HG03354 (cell line): ENCODE results near the gene FOXK1.

Experiments used
- ATAC-seq: cut with Tn5 transposase; IDR thresholded peaks from one replicate; pipeline ENCODE4 v1.9.1; 2021; ENCODE audit warnings: mild to moderate bottlenecking; ENCODE audit not compliant: unreplicated experiment, poor library complexity, severe bottlenecking

FOXK1 gene

GRCh38 chr7:4737300-4737699, 55.2 kb downstream of the FOXK1 start:
- ATAC-seq = no peak

DNA sequence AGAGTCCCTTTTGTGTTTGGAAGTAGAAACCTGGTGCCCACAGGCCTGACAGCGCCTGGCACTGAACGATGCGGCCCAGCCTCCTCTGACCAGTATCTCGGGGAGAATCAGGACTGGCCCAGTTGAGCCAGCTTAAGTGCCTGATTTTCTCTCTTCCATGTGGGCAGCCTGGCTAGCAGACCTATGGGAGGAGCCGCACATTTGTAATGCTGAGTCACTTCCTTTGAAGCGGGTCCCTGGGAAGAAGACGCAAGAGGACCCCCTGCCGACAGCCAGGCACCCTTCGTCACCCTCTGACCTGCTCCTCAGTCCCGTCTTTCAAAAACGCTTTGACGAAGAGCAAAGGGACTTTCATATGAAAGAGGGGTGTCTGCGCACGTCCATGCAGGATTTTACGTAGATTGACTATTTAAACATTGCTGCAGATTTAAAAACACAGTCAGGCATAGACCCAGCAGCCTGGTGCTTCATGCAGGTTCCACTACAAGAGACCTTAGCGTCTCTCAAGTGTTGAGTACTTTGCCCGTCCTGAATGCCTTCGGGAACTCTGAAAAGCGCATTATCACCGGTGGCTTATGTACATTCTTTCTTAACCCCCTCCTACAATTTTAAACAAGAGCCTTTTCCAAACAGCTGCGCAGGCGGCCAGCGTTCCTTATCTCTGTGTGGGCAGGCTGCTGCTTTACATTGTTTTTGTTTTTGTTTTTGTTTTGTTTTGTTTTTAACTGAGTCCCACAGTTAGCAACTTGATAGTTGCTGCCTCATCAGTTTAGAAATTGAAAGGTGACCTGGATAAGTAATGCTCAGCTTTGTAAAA, 56.8 kb downstream of the FOXK1 start:
- no peak for ATAC-seq

DNA sequence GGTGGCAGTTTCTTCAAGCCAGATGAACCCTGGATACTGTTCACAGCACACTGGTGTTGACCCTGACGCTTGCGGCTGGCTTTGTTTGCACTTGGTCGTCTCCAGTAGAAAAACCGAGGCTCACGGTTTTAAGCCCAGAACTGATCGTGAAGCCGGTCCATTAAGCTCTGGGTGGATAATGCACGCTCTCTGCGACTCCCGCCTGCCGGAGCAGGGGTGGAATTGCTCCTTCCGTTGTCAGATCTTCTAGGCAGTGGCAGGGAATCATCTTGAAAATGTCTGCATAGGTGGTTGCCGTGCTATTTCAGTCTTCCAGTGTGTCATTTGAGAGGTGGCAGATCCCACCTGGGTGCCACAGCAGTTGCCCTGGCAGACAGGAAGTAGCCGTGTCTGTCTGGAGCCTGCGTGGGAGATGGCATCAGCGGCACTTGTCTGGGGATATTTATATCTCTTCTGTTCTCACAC, 57.5 kb downstream of the FOXK1 start:
- no peak for ATAC-seq

DNA sequence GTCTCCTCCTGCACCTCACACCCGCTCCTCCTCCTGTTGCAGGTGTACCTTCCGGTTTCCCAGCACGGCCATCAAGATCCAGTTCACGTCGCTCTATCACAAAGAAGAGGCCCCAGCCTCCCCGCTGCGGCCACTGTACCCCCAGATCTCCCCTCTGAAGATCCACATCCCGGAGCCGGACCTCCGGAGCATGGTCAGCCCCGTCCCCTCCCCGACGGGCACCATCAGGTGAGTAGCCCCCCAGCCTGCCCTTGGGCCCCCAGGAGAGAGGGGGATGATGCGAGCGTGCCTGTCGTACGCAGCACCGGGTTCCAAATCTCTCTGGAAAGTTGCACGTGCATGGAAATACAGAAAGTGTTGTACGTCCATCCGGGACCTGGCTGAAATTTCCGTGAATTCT, 58.7 kb downstream of the FOXK1 start:
- no peak for ATAC-seq

DNA sequence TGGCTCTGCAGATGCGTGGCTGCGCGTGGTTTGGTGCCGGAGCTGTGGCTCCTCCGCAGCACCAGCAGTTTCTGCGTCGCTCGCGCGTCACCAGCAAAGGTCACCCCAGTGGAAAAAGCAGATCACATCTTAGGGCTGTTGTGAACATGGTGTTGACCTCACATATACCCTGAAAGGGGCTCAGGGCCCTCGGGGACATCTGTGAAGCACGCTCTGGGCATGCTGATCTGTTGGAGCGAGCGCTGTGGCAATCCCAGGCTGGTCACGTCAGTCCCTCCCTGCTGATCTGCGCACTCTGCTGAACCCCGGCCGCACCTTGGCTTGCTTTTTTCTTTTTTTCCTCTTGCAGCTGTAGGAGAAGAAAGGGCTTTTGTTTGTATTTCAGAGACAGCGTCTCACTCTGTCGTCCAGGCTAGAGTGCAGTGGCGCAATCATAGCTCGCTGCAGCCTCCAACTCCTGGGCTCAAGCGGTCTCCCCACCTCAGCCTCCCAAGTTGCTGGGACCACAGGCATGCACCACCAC, 60.0 kb downstream of the FOXK1 start:
- no peak for ATAC-seq

DNA sequence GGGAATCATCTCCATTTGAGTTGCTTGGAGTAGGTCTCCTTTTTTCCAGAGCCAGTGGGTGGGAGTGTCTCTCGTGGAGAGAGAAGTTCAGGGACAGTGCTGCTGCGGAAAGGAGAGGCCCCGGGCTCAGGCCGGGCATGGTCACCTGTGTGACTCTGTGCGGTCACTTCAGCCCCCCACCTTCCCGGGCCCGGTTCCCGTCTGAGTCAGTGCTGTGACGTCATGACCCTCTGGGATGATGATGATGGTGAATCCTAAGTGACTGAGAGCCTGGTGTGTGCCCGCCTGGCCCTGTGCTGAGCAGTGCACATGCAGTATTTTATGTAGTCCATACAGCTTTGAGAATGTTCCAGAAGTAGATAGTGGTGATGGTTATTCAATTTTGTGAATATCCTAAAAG, 60.8 kb downstream of the FOXK1 start:
- no peak for ATAC-seq

DNA sequence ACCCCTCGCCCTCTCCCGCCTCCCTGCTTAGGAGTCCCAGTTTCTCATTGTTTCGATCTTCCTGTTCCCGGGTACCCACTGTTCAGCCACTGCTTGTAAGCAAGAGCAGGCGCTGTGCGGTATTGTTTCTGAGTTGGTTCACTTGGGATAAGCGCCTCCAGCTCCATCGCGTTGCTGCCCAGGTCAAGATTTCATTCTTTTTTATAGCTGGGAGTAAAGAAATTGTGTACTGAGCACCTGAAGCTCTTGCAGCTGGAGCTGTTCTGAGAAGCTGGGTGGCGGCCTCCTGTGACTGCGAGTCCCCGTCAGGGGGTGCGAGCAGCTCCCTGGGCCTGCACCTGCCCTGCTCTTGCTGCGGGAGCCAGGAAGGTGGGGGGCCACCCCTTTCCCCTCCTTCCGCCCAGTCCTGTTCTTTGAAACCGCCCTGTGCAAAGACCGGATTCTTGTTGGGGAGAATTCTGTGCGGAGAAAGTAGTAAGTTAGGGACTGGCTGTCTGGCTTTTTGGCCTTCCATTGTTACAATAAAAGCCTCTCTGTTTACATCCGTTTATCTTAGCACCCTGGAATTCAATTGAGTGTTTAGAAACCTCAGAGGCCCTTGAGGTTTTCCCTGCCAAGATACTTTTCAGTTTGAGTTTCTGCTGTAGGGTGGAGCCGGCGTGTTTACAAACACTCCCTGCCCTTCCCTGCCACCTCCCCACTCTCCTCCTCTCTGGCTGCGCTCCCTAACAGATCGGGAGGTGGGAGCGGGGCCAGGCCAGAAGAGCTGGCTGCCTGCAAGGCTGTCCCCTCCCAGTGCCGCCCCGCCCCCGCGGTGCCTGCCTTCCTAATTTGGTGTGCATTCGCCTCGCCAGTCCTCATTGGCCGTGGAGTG, 62.5 kb downstream of the FOXK1 start:
- peak; percentile 82 for ATAC-seq

- peak; percentile 20 for ATAC-seq
Measured at GRCh38 chr7:4745265-4745919, 63.3 kb downstream of the FOXK1 start.

DNA sequence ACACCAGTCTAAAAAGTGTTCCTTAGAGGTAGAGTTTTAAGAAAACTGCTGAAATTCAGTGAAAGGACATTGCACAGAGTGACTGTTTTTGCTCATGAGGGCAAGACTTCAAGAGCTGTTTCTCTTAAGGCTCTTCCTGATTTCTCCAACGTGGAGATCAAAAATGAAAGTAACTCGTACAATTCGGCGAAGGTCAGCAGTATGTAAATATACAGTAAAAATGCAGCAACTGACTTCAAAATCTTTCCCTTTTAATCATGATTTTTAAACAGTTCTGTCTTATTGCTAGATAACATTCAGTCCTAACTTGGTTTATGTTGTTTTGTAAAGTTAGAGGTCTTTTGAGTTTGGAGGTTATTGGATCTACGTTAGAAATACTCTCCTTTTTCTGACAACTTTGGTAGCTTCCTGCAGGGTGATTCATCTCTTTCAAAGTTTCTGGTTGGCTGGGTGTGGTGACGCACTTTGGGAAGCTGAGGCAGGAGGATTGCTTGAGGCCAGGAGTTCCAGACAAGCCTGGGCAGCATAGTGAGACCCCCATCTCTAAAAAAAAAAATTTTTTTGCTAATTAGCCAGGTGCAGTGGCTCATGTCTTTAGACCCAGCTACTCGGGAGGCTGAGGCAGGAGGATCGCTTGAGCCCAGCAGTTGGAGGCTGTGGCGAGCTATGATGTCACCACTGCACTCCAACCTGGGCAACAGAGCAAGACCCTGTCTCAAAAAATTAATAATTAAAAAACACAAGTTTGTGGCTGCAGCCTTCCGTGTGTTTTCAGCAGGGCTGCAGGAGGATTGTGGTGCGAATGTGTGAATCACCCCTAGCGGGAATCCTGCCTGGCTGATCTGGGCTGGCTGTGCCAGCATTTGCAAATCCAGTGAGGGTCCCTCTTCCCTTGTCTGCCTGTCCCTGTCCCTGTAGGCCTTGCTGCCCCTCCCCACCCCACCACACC, 64.2 kb downstream of the FOXK1 start:
- ATAC-seq = no peak

DNA sequence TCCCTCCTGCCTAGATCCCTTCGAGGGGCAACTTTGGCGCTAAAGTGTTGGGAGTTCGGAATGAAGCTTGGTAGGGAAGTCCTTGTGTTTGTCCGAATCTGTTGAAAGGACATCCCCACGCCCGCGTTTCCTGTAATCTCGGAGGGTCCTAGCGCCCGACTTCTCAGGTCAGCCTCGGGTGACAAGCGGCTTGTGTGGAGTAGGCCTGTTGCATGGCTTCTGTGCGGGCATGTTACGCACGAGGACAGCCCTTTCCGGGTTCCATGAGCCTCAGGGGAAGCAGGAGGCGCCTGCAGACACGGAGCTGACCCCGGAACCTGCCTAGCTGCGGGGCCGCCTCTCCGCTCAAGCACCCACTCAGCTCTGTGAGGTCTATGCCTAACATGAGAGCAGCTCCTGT, 64.9 kb downstream of the FOXK1 start:
- no peak for ATAC-seq

DNA sequence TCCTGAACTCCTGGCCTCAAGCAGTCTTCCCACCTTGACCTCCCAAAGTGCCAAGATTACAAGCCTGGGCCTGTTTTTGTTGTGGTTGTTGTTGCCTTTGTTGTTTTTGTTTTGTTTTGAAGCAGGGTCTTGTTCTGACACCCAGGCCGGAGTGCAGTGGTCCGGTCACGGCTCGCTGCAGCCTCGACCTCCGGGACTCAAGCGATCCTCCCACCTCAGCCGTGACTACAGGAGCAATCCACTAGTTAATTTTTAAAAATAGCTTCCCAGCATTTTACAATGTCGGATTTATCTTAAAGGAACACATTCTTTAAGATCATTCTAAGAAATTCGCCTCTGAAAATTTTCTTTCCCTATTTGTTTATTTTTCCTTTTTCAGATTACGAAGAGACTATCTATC, 65.7 kb downstream of the FOXK1 start:
- ATAC-seq = no peak

GRCh38 chr7:4748231-4748681, 66.2 kb downstream of the FOXK1 start:
- ATAC-seq = no peak

- no peak for ATAC-seq
Measured at GRCh38 chr7:4749363-4749762, 67.3 kb downstream of the FOXK1 start.

GRCh38 chr7:4749798-4750197, 67.7 kb downstream of the FOXK1 start:
- ATAC-seq = no peak

- no peak for ATAC-seq
Measured at GRCh38 chr7:4751398-4751947, 69.4 kb downstream of the FOXK1 start.

DNA sequence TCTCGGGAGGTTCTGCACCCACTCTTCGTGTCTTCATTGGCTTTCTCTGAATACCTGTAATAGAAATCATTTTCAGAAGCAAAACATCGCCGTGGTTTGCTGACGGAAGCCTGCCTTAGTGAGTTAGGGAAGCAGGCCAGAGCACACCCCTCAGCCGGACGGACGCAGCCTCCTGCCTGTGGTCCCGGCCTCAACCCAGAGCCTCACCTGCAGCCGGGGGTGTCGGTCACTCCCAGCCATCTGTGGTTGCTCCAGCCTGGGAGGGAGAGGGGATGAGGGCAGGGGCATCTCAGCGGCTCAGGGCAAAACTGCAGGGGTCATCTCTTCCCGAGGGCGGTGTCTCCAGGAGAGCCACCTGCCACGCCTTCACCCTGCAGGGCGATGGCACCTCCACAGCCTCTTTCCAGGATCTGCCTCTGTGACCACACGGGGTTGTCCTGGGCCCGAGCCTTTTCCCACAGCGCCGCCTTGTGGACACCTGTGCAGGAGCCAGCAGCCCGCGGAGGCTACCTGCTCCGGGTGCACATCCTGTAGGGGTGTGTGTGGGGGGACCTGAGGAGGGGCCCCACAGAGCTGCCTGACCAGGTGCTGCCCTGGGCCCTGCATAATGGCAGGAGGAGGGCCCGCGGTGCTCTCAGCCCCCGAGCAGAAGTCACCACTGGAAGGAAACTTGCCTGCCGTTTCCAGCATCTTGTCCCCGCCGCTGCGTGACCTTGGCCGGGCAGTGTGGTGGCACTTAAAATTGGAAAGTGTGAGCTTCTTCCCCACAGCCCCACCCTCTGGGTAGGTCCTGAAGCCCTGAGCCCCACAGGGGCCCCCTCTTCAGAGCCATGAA, 71.7 kb downstream of the FOXK1 start:
- ATAC-seq = peak; percentile 84

GRCh38 chr7:4754433-4755010, 72.4 kb downstream of the FOXK1 start:
- ATAC-seq = no peak

DNA sequence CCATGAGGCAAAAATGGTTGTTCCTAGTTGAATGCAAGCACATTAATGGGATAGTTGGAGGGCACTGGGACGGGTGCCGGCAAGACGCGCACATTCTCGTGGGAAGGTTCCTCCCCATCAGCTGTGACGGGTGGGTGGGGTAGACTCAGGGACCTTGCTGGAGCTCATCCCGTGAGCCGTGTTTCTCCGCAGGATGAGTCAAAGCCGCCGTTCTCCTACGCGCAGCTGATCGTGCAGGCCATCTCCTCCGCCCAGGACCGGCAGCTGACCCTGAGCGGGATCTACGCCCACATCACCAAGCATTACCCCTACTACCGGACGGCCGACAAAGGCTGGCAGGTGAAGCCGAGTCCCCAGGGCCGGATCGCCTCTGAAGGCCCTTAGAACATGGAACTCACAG, 73.0 kb downstream of the FOXK1 start:
- ATAC-seq = no peak
